ENCODE results near the gene LARGE1. TPM values are rescaled to one million over a fixed set of nuclear protein-coding genes. Genes with fewer than 3 reads are reported as not detected.

LARGE1 gene
- total RNA-seq, 1 experiment from 2014 or later, result 2.5 TPM

- TF ChIP-seq REST (IDR thresholded peaks at IDR 0.05; ENCODE audit: insufficient read depth in 1 of 2, low read depth in 2 of 2, low read length in 1 of 2), result no peak
- TF ChIP-seq CTCF (IDR thresholded peaks at IDR 0.05), result no peak
- TF ChIP-seq TCF7L2 (IDR thresholded peaks at IDR 0.05; ENCODE audit: low read depth, low read length), result no peak
- TF ChIP-seq SIN3A (IDR thresholded peaks at IDR 0.05; ENCODE audit: borderline replicate concordance, insufficient read depth, low read depth, low read length), result no peak
- no peak for TF ChIP-seq POLR2AphosphoS5 (IDR thresholded peaks at IDR 0.05; ENCODE audit: low read depth, low read length)
- POLR2A ChIA-PET, result no interaction called here
- no peaks in the 10 kb centered on the region for H3K4me1 ChIP-seq (ENCODE audit: control insufficient read depth, insufficient read depth, low read length)
- BruUV-seq (replicated peaks), result no TSS peak
- ATAC-seq, result no peak
- H3K27ac ChIP-seq (ENCODE audit: low read length), result no peak overlapping the region
- H3K36me3 ChIP-seq (ENCODE audit: control insufficient read depth, insufficient read depth, low read length), result no peaks in the 10 kb centered on the region
- in situ Hi-C loops (cut with HindIII; ENCODE audit: low pct_unique_long_range_greater_than_20kb, low sequenced_read_pairs) (no loop called here), intact Hi-C loops (cut with micrococcal nuclease; ENCODE audit: unreplicated experiment) (no loop called here)
- CTCF ChIA-PET, result no interaction called here
- DNase-seq (ENCODE audit: low read depth, low spot score), result no peak
- H3K4me3 ChIP-seq (ENCODE audit: low read depth in 2 of 2, low read length in 2 of 2), result no peak overlapping the region
- H3K27me3 ChIP-seq (ENCODE audit: control insufficient read depth, insufficient read depth, low read length), result no peaks in the 10 kb centered on the region
- 0 out of 2 replicates have a peak, but pooled peaks cover 3% of the 10 kb centered on the region for H3K9me3 ChIP-seq (ENCODE audit: control insufficient read depth, insufficient read depth, low read depth, low read length)
These were observed 461.1 kb downstream of the LARGE1 start for GRCh38 chr22:33459137-33459536.

GRCh38 chr22:33456511-33456910 lies 463.8 kb downstream of the LARGE1 start:
- no peaks in the 10 kb centered on the region for H3K36me3 ChIP-seq (ENCODE audit: control insufficient read depth, insufficient read depth, low read length)
- H3K9me3 ChIP-seq (ENCODE audit: control insufficient read depth, insufficient read depth, low read depth, low read length), result no peaks in the 10 kb centered on the region
- no peak overlapping the region for H3K27ac ChIP-seq (ENCODE audit: low read length)
- intact Hi-C loops (cut with micrococcal nuclease; ENCODE audit: unreplicated experiment), result no loop called here
- POLR2A ChIA-PET, result no interaction called here
- in situ Hi-C loops (cut with HindIII; ENCODE audit: low pct_unique_long_range_greater_than_20kb, low sequenced_read_pairs), result no loop called here
- H3K4me3 ChIP-seq (ENCODE audit: low read depth in 2 of 2, low read length in 2 of 2), result no peak overlapping the region
- H3K4me1 ChIP-seq (ENCODE audit: control insufficient read depth, insufficient read depth, low read length), result no peaks in the 10 kb centered on the region
- CTCF ChIA-PET, result no interaction called here
- DNase-seq (ENCODE audit: low read depth, low spot score) (no peak), ATAC-seq (no peak)
- H3K27me3 ChIP-seq (ENCODE audit: control insufficient read depth, insufficient read depth, low read length), result no peaks in the 10 kb centered on the region
- BruUV-seq (replicated peaks), result no TSS peak
- TF ChIP-seq POLR2AphosphoS5 (IDR thresholded peaks at IDR 0.05; ENCODE audit: low read depth, low read length) (no peak), REST (IDR thresholded peaks at IDR 0.05; ENCODE audit: insufficient read depth in 1 of 2, low read depth in 2 of 2, low read length in 1 of 2) (no peak), TCF7L2 (IDR thresholded peaks at IDR 0.05; ENCODE audit: low read depth, low read length) (no peak), SIN3A (IDR thresholded peaks at IDR 0.05; ENCODE audit: borderline replicate concordance, insufficient read depth, low read depth, low read length) (no peak), CTCF (IDR thresholded peaks at IDR 0.05) (no peak)

Data from Panc1 (cell line).